GM19193 (cell line): ENCODE results near the gene OR1F1.

Source experiments
- POLR2A ChIP-seq: IDR thresholded peaks from 4 replicates; pipeline ENCODE4 v1.6.1; 2011; ENCODE audit not compliant: insufficient read depth, insufficient read length; ENCODE audit errors: extremely low read depth

The OR1F1 gene

GRCh38 chr16:3182608-3183444 lies 5.2 kb upstream of the OR1F1 start:
- no peak for TF ChIP-seq POLR2A

- no peak for TF ChIP-seq POLR2A
These were observed 4.4 kb upstream of the OR1F1 start for GRCh38 chr16:3183445-3184139.

DNA sequence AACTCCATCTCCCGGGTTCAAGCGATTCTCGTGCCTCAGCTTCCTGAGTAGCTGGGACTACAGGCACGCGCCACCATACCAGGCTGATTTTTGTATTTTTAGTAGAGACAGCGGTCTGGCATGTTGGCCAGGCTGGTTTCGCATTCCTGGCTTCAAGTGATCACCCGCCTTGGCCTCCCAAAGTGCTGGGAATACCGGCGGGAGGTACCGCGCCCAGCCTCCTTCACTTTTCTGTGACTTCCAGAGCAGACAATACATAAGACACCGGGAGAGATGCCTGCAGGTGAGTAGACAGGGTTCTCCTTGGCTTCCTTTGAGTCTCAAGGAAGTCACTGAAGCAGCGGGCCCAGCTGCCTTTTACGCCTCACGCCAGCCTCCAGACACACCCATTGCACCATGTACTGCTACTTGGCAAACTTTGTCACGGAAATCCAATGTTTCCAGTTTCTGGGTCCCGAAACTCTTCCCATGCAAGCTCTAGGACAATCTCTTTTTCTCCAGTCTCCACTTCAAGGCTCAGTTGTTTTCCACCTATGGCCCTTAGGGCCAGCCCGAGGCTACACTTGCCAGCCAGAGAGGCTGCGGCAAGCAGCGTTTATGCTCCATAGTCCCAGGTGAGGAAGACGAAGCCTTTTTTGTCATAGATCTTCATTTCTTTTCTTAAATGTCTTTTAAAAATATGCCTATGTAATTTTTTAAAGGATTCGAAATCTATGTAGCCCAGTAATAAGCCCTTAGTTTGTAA lies 886 bp upstream of the OR1F1 start:
- TF ChIP-seq POLR2A, result no peak

GRCh38 chr16:3188675-3188924 lies 596 bp downstream of the OR1F1 start:
- TF ChIP-seq POLR2A, result no peak

- peak; percentile 20 for TF ChIP-seq POLR2A
These were observed 1.2 kb downstream of the OR1F1 start for GRCh38 chr16:3188925-3189825.

DNA sequence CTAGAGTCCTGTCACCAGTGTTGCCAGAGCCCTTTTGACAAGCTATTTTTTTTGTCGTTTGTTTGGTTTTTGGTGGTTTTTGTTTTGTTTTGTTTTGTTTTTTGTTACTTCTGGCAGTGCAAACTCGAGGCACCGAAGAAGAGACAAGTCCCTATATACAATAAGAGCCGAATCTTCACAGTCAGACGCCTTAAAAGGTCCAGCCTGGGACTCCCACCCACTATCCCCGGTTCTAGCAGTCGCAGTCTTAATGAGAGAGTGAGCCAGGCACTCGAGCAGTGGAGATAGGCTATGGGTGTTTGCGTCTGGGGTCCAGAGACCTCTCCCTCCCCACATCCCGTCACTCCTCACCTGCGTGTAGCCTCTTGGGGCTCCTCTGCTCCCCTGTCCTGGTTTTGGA lies 1.9 kb downstream of the OR1F1 start:
- TF ChIP-seq POLR2A, result no peak

GRCh38 chr16:3190949-3191353 lies 2.9 kb downstream of the OR1F1 start:
- TF ChIP-seq POLR2A, result no peak

GRCh38 chr16:3192476-3193019 lies 4.5 kb downstream of the OR1F1 start:
- no peak for TF ChIP-seq POLR2A

DNA sequence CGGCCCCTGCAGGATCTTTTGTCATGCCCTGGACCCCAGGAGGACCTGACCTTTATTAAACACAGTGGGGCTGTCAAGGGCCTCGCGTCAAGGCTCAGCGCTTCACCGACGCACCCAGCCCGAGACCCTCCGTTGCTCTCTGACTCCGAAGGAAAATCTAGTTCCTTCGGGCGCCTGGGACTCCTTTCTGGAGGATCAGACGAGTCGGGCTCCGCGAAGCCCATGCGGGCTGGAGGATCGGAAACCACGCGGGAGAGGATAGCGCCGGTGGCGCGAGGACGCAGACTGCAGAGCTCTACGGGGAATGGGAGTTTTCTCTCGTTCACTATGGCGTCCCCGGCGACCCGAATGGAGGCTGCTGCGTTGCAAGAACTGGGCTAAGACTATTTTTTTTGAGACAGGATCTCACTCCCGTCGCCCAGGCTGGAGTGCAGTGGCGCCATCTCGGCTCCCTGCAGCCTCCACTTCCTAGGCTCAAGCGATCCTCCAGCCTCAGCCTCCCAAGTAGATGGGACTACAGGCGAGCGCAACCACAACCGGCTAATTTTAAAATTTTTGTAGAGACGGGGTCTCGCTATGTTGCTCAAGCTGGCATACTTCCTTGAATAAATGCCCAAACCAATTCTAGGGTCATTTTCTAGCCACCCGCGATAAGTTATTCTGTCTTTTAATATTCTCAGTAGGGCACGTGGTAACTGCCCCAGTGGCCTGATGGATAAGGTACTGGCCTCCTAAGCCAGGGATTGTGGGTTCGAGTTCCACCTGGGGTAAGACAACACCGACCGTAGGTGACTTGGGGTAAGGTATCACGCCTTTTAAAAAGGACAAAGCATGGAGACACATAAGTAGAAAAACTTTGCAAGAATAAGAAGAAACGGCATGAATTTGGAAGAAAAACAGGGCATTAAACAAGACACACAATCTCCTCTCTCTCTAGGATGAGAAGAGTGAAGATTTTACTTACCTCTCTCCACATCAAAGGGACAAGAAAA lies 5.5 kb downstream of the OR1F1 start:
- no peak for TF ChIP-seq POLR2A

- TF ChIP-seq POLR2A, result no peak
These were observed 6.8 kb downstream of the OR1F1 start for GRCh38 chr16:3194792-3195191.

DNA sequence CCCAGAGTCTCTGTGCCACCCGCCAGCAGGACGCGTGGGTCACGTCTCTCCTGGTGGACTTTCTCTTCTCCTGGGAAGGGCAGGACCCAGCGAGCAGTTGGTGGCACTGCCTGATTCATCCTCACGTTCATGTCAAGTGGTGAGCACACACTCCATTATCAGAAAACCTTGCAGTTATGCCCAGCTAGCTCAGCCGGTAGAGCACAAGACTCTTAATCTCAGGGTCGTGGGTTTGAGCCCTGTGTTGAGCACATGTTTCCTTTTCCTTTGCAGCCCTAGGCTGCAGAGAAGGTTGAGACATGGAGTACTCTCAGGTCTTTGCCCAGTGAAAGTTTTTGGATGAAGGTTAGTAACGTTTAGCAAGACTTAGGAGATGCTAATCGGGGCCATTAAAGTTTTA lies 8.0 kb downstream of the OR1F1 start:
- no peak for TF ChIP-seq POLR2A

GRCh38 chr16:3198334-3199072 lies 10.5 kb downstream of the OR1F1 start:
- TF ChIP-seq POLR2A, result no peak
